ENCODE results near the gene PHGDH. TPM values are rescaled to one million over a fixed set of nuclear protein-coding genes. Genes with fewer than 3 reads are reported as not detected.

The PHGDH gene
- total and polyA plus RNA-seq, 9 of the 15 experiments (the other 6 are each of a cell fraction or from before 2014, with no cell fraction given): 6.7 to 84.2 (median 36.2) TPM

DNA sequence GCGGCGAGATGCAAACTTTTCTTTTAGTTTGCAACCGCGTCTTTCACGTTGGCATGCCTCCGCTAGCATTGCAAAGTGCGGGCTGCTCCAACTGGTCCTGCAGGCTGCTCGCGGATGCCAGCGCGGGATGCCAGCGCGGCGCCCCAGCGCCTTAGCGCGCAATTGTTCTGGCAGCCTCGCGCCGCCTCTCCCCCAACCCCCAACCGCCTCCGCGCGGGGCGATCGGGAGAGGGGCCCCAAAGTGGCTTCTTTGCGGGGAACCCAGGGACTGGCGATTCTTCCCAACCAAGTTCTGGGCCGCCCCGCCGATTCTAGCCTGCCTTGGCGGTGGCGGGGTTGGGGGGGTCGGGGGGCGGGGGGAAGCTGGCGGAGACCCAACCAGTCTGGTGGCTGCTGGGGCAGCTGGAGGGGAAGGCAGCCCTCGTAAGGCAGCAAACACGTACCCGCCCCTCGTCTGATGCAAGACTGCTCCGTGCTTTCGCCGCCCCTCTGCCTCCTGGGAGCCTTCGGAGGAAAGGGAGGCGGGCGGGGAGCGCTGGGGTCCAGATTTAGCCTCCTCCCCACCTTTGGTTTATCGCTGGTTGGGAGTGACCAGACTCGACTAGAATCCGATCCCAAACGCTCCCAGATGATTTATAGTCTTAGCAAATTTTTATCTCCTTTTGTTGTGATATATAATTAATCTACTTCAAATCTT, 756 bp downstream of the PHGDH start (continued):
- TF ChIP-seq, protein P1, sequence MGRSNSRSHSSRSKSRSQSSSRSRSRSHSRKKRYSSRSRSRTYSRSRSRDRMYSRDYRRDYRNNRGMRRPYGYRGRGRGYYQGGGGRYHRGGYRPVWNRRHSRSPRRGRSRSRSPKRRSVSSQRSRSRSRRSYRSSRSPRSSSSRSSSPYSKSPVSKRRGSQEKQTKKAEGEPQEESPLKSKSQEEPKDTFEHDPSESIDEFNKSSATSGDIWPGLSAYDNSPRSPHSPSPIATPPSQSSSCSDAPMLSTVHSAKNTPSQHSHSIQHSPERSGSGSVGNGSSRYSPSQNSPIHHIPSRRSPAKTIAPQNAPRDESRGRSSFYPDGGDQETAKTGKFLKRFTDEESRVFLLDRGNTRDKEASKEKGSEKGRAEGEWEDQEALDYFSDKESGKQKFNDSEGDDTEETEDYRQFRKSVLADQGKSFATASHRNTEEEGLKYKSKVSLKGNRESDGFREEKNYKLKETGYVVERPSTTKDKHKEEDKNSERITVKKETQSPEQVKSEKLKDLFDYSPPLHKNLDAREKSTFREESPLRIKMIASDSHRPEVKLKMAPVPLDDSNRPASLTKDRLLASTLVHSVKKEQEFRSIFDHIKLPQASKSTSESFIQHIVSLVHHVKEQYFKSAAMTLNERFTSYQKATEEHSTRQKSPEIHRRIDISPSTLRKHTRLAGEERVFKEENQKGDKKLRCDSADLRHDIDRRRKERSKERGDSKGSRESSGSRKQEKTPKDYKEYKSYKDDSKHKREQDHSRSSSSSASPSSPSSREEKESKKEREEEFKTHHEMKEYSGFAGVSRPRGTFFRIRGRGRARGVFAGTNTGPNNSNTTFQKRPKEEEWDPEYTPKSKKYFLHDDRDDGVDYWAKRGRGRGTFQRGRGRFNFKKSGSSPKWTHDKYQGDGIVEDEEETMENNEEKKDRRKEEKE (IDR thresholded peaks at IDR 0.05; ENCODE audit: borderline replicate concordance in 1 of 2, control insufficient read depth in 1 of 2, low read depth in 2 of 2, low read length in 1 of 2): no peak
- TF ChIP-seq SMAD2 (IDR thresholded peaks at IDR 0.05; ENCODE audit: low read depth, low read length) (no peak), HMBOX1 (IDR thresholded peaks at IDR 0.05) (peak; percentile 58), ZNF518B (CRISPR knock-in tag; IDR thresholded peaks at IDR 0.05) (no peak), MAX (CRISPR knock-in tag; IDR thresholded peaks at IDR 0.05) (no peak), DACH1 (IDR thresholded peaks at IDR 0.05; ENCODE audit: partially characterized antibody) (no peak), ZNF644 (tag; IDR thresholded peaks at IDR 0.05; ENCODE audit: low read depth) (no peak), HIVEP1 (CRISPR knock-in tag; IDR thresholded peaks at IDR 0.05) (no peak), HDGF (IDR thresholded peaks at IDR 0.05) (no peak), ZNF174 (CRISPR knock-in tag; IDR thresholded peaks at IDR 0.05) (no peak), ZNF57 (CRISPR knock-in tag; IDR thresholded peaks at IDR 0.05) (no peak), BRCA1 (IDR thresholded peaks at IDR 0.05) (no peak), BRCA1 (CRISPR knock-in tag; IDR thresholded peaks at IDR 0.05) (no peak), PTTG1 (tag; IDR thresholded peaks at IDR 0.05; ENCODE audit: low read depth) (no peak), ZNF717 (CRISPR knock-in tag; IDR thresholded peaks at IDR 0.05) (no peak), NR4A1 (CRISPR knock-in tag; IDR thresholded peaks at IDR 0.05) (no peak), NR4A1 (tag; IDR thresholded peaks at IDR 0.05) (no peak), PPARD (CRISPR knock-in tag; IDR thresholded peaks at IDR 0.05) (no peak), TCF7 (IDR thresholded peaks at IDR 0.05; ENCODE audit: borderline replicate concordance) (no peak)
- TF ChIP-seq, protein P2, sequence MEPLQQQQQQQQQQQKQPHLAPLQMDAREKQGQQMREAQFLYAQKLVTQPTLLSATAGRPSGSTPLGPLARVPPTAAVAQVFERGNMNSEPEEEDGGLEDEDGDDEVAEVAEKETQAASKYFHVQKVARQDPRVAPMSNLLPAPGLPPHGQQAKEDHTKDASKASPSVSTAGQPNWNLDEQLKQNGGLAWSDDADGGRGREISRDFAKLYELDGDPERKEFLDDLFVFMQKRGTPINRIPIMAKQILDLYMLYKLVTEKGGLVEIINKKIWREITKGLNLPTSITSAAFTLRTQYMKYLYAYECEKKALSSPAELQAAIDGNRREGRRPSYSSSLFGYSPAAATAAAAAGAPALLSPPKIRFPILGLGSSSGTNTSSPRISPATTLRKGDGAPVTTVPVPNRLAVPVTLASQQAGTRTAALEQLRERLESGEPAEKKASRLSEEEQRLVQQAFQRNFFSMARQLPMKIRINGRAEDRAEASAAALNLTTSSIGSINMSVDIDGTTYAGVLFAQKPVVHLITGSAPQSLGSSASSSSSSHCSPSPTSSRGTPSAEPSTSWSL (CRISPR knock-in tag; IDR thresholded peaks at IDR 0.05; ENCODE audit: borderline replicate concordance): no peak

Data from K562 (cell line).